B cell (primary cell): ENCODE measurements around the gene SASH1.

ENCODE experiments used
- EZH2 ChIP-seq: IDR thresholded peaks from 2 replicates; pipeline ENCODE4 v1.6.1; 2012; ENCODE audit warnings: borderline replicate concordance, low read depth, mild to moderate bottlenecking, moderate library complexity, low read length; ENCODE audit not compliant: insufficient read depth, poor library complexity, severe bottlenecking
- TF ChIP-seq, protein P1 (sequence below): fragments of 200-600 bp; IDR thresholded peaks from one replicate; pipeline ENCODE4 v1.8.0; 2022; ENCODE audit warnings: antibody characterized with exemption, mild to moderate bottlenecking

GRCh38 chr6:148303616-148304015, 39.0 kb upstream of the SASH1 start:
- TF ChIP-seq, protein P1, sequence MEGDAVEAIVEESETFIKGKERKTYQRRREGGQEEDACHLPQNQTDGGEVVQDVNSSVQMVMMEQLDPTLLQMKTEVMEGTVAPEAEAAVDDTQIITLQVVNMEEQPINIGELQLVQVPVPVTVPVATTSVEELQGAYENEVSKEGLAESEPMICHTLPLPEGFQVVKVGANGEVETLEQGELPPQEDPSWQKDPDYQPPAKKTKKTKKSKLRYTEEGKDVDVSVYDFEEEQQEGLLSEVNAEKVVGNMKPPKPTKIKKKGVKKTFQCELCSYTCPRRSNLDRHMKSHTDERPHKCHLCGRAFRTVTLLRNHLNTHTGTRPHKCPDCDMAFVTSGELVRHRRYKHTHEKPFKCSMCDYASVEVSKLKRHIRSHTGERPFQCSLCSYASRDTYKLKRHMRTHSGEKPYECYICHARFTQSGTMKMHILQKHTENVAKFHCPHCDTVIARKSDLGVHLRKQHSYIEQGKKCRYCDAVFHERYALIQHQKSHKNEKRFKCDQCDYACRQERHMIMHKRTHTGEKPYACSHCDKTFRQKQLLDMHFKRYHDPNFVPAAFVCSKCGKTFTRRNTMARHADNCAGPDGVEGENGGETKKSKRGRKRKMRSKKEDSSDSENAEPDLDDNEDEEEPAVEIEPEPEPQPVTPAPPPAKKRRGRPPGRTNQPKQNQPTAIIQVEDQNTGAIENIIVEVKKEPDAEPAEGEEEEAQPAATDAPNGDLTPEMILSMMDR = no peak
- no peak for TF ChIP-seq EZH2
